Activated CD4-positive, alpha-beta T cell treated with anti-CD3 and anti-CD28 coated beads, Interleukin-2, Interleukin-6, amounts not matched to agents 100 ng/mL and 50 ng/mL, durations not matched to agents 16 hours and 8 hours (primary cell): Measurements from ENCODE around the gene GLB1L.

ENCODE experiments used
- DNase-seq: peaks from one replicate; pipeline ENCODE4 v3.0.0-alpha.2; 2020

GLB1L gene

DNA sequence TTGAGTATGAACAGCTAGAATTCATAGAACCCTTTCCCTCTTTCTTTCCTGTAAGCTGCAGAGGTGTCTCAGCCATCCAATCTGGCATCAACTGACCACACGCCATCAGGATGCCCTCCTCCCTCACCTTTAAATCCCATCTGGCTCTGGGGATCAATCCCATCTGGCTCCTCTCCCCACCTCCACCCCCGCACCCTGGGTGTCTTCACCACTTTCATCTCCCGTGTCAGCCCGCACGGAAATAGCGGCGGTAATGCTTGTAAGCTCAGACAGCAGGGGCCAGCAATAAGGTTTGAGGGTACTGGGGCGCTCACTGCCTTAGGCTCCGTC lies 7.3 kb upstream of the GLB1L start:
- DNase-seq = no peak

DNA sequence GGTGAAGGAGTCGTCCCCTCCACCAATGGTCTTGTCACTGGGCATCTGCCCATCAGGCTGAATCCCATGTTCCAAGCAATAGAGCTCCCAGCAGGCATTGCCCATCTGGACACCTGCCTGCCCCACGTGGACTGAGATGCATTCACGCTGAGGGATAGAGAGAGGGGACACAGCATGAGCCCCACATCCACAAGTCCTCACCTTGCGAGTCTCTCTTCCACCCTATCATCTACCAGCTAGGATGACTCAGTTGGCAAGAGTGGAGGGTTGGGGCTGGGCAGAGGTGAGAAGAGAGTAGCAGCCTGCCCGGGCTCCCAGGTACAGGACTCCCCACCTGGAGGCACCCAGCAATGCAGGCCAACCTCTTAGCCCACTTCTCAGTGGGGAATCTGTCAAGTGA lies 6.8 kb upstream of the GLB1L start:
- DNase-seq = peak; percentile 45

DNA sequence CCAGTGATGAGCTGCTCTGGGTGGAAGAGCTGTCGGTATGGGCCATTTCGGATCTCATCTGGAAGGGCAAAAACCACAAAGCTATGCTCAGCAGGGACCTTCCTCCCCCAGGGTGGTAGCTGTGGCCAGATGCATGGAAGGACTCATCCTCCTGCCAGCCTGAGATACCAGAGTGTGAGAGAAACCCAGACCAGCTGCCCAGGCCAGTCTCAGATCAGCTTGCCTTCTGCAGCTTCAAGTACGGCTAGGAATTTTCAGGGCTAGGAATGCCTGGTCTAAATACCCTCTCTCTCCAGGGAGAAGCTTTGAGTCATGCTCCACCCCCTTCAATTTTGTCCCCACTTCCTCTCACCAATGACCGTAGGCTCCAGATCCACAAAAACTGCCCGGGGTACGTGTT lies 6.4 kb upstream of the GLB1L start:
- DNase-seq = no peak

DNA sequence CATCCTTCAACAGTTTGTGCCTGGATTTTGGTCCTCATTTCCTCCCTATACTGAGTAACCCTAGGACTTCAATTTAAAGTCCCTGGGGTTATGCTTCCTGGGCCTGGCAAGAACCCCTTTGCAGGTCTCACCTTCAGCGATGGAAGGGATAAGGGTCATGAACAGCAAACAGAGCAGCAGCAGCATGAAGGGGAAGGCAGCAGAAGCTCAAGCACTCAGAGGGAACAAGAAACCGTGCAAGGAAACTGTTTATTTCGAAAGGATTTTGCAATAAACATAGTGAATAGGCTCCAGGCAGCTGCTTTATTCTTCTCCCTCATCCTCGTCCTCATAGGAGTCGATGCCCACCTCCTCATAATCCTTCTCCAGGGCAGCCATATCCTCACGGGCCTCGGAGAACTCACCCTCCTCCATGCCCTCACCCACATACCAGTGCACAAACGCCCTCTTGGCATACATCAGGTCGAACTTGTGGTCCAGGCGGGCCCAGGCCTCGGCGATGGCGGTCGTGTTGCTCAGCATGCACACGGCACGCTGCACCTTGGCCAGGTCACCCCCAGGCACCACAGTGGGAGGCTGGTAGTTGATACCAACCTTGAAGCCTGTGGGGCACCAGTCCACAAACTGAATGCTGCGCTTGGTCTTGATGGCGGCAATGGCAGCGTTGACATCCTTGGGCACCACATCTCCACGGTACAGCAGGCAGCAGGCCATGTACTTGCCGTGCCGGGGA lies 5.0 kb upstream of the GLB1L start:
- DNase-seq = no peak

DNA sequence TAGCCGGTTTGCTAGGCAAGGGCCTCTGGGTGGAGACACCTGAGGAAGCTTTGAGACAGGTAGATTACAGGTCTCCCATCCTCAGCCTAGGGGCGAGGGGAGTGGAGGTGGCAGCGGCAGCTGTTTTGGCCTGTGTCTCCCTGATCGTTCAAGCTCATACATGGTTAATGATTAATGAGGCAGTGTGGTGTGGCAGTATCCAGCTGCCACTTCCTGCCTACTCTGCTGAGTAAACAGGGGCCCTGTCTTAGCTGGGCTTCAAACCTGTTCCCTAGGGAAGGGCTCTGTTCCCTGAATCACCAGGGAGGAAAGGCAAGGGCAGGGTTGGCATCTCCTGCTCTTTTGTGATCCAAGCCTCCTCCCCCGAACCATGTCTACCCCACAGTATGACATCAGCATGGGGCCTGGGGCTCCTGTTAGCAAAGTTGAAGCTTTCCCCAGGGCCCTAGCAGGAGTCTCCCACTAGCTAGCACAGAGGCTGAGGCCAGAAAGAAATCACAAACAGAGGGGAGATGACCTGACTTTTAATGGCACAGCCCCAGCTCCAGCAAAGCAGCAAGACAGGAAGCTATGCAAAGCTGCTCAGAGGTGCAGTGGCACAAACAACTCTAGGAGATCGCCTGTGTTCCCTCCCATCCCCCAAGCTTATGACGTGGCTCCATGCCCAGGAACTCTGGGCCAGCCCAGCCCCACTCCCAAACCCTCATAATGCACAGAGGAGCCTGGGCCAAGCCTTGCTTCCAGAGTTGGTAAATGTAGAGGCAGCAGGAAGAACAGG lies 4.1 kb upstream of the GLB1L start:
- peak; percentile 70 for DNase-seq

GRCh38 chr2:219248845-219249202 lies 3.6 kb upstream of the GLB1L start:
- peak; percentile 24 for DNase-seq

DNA sequence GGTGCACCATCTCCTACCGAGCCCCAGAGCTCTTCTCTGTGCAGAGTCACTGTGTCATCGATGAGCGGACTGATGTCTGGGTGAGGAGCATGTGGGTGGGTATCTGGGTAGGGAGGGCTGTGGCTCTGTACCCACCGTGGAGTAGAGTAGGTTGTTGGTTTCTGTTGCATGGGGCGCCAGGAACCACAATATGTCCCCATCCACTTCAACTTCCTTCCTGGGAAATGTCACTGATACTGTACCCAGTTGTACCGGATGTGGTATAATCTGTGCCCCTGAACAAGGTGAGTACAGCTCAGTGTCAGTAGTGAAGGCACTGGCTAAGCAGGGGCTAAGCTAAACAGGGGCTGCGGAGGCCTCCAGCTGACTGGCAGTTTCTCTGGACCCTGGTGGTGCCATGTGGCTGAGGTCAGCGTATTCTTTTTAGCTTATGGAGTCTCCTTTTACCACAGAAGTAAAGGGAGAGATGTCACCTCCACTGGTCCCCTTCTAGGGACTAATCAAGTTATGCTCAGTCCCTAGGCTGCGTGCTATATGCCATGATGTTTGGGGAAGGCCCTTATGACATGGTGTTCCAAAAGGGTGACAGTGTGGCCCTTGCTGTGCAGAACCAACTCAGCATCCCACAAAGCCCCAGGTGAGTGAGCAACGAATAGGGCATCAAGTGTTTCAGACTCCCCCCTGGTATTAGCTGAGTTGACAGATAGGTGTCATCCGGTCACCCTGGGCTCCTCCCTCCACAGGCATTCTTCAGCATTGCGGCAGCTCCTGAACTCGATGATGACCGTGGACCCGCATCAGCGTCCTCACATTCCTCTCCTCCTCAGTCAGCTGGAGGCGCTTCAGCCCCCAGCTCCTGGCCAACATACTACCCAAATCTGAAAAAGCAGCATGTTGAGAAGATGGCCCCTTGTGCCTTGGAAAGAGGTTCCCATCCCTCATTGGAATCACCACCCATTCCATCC lies 2.7 kb upstream of the GLB1L start:
- DNase-seq = peak; percentile 82

- DNase-seq = no peak
Observed at GRCh38 chr2:219246559-219246958, 1.3 kb upstream of the GLB1L start.

GRCh38 chr2:219245899-219246230 lies 621 bp upstream of the GLB1L start:
- peak; percentile 42 for DNase-seq

- no peak for DNase-seq
Observed at GRCh38 chr2:219244789-219245147, 476 bp downstream of the GLB1L start.

DNA sequence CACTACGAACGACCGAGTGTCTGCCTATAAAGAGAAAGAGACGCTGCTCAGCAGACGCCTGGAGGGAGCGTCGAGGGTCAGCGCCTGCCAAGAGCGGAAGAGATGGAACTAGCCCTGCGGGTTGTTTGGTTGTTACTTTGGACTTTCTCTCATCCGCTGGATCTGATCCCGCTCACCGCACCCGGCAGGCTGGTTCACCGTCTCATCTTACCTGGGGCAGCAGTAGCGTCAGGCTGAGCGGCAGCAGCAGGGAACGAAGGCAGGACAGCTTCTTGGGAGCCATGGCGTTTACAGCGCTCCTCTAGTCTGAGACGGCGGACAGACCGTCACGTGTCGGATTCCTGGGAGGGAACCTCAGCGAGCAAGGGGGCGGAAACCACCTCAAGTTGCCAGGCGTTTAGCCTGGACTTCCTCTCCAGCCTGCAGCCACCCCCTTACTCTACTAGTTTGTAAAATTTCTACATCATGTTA lies 1.9 kb downstream of the GLB1L start:
- no peak for DNase-seq

DNA sequence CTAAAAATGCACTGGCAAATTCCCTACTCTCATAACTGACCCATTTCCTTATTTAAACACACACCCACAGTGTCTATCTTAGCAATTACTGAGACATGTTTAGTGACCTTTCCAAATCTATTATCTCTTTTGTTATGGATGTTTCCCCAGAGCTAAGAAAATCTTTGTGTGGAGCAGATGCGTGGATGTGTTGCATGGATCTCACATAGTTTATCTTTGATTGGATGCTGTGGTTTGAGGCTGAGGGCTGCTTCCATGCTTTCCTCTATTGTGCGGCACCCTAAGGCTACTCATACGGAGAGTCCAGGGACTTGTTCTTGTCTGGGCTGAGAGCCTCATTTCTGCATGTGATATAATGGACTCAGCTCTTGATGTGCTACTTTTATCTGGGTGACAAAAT lies 10.9 kb downstream of the GLB1L start:
- DNase-seq = no peak

DNA sequence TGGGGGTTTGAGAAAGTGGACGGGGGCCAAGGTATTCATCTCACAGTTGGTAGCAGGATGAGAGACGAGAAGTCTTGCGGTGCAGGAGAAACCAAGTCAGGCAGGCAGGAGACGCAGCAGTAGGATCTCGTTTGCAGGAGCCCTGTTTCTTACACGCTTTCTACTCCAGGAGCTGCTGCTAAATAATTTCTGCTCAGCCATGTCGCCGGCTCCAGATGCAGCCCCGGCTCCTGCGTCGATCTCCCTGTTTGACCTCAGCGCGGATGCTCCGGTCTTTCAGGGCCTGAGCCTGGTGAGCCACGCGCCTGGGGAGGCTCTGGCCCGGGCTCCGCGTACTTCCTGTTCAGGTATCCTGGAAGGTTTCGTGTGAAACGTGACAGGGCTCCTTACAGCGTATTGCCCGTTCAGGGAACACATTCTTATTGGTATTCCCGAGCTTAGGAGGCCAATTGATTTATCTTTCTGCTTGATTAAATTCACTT lies 15.1 kb downstream of the GLB1L start:
- peak; percentile 70 for DNase-seq

- DNase-seq = peak; percentile 99
Observed at GRCh38 chr2:219229305-219230058, 15.8 kb downstream of the GLB1L start, which contains the start of the genes ANKZF1 and ATG9A. ANKZF1 (plus strand) TSS chr2:219229806; CDS start chr2:219230258, 452 bp downstream. ATG9A (minus strand) TSS chr2:219229636; CDS start chr2:219228024, 1,612 bp downstream.

- no peak for DNase-seq
Observed at GRCh38 chr2:219228911-219229304, 16.3 kb downstream of the GLB1L start.

GRCh38 chr2:219228041-219228910 lies 17.0 kb downstream of the GLB1L start:
- no peak for DNase-seq

- DNase-seq = no peak
Observed at GRCh38 chr2:219225350-219225749, 19.9 kb downstream of the GLB1L start.

DNA sequence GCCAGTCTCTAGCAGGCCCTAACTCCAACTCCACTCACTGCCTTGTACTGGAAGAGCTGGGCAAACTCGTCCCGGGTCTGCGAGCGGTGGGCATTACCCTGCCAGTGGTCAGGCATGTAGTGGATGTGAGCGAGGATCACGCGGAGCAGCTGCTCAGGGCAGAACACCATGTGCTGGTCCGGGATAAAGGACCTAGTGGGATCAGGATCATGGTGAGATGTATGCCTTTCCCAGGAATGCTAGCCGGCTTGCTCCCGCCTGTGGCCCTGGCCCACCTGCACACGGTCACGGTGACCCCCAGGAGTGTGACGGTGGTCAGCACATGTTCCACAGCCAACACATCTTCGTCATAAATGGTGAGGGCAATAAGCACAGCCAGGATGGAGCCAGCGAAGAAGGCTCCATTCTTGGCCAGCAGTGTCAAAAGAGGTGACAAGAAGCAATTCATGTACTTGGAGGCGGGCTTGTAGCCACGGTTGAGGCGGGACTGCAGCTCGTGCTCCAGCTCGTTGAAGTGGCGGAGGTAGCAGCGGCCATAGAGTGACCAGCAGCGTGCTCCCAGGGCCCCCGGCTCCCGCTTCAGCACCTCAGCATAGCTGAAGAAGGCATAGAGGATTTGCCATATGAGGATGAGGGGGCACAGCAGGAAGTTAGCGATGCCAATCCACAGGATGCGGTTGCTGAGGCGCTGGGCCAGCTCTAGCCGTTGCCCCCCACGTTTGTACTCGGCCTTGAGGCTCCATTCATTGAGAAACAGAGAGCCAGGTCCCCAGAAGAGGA lies 21.2 kb downstream of the GLB1L start:
- no peak for DNase-seq

DNA sequence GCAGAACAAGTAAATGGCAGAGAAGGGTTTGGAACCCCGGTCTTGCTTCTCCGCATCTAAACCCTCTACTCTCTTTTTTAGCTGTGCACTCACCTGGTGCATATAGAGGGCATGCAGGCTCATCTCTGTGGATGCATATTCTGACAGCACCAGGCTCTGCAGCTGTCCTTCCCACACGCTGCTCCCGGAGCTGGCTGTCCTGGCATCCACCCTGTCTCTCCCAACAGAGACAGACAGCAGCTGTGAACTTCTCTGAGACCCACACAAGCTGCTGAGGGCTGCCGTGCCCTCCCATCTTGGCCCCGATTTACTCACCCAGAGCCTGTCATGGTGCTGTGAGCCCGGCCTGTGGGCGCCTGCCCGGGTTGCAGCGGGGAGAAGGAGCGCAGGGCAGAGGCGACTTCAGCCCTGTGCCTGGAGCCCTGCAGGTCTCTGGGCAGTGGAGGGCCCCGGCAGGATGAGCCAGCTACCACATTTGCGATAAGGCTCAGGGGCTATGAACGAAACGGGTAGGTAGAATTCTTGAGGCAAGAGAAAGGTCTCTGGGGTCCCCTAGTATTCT lies 23.2 kb downstream of the GLB1L start:
- DNase-seq = no peak
